Neutrophil (primary cell): ENCODE measurements around the gene NTSR2.
"Not testable (repeated sequence)": the region's sequence is repeated elsewhere in the genome, so short reads cannot be mapped to it uniquely, and the experiment has no call there.

ENCODE experiments used
- H3K27ac ChIP-seq: fragments of 200-600 bp; sonication (generic); 2 replicates; pipeline ENCODE4 v1.5.1; 2016; ENCODE audit warnings: mild to moderate bottlenecking, moderate library complexity
- H3K27me3 ChIP-seq: fragments of 200-600 bp; sonication (generic); 2 replicates; pipeline ENCODE4 v1.6.0; 2016; ENCODE audit warnings: mild to moderate bottlenecking
- H3K36me3 ChIP-seq: fragments of 200-600 bp; sonication (generic); 2 replicates; pipeline ENCODE4 v1.5.1; 2017
- H3K4me1 ChIP-seq, 2 experiments: fragments of 200-600 bp in 1 of 2; sonication (generic) in 1 of 2; 1 replicate in 1 of 2; 2 replicates in 1 of 2; pipeline versions ENCODE4 v1.5.1 to v1.6.1; 2013 to 2016; ENCODE audit warnings: low read depth in 1 of 2, low read length in 1 of 2, mild to moderate bottlenecking in 1 of 2, moderate library complexity in 1 of 2; ENCODE audit not compliant: control insufficient read depth in 1 of 2, insufficient read depth in 1 of 2
- H3K4me3 ChIP-seq, 2 experiments: fragments of 200-600 bp in 1 of 2; sonication (generic) in 1 of 2; 1 replicate in 1 of 2; 2 replicates in 1 of 2; pipeline ENCODE4 v1.5.1; 2013 to 2016; ENCODE audit warnings: low read depth in 1 of 2, low read length in 1 of 2, mild to moderate bottlenecking in 1 of 2, moderate library complexity in 1 of 2
- H3K9me3 ChIP-seq: fragments of 200-600 bp; sonication (generic); 2 replicates; pipeline ENCODE4 v1.5.1; 2016
- TF ChIP-seq, protein P1 (sequence below): fragments of 200-600 bp; sonication (generic); IDR thresholded peaks from 2 replicates; pipeline ENCODE4 v1.5.1; 2016; ENCODE audit warnings: antibody characterized with exemption

The NTSR2 gene

DNA sequence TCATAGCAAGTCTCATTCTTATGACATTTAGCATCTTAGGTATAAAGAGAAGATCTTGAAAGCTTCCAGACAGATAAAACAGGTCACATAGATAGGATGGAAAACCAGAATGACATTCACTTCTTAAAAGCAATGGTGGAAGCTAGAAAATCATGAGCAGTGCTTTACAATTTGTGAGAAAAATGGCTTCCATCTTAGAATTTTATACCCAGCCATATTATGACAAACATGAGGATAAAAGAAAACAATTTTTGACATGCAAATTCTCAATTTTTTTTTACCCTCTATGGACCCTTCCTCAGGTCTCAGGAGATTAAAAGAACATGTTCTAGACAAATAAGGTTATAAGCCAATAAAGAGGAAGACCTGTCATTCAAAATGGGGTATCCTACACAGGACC is 7.1 kb downstream of the NTSR2 start:
- Histone ChIP-seq H3K27ac (no peak overlapping the region), H3K4me3 (no peak overlapping the region), H3K27me3 (peaks cover 10% of the 10 kb centered on the region), H3K9me3 (no peaks in the 10 kb centered on the region), H3K4me1 (no peaks in the 10 kb centered on the region), H3K36me3 (no peaks in the 10 kb centered on the region)
- TF ChIP-seq, protein P1, sequence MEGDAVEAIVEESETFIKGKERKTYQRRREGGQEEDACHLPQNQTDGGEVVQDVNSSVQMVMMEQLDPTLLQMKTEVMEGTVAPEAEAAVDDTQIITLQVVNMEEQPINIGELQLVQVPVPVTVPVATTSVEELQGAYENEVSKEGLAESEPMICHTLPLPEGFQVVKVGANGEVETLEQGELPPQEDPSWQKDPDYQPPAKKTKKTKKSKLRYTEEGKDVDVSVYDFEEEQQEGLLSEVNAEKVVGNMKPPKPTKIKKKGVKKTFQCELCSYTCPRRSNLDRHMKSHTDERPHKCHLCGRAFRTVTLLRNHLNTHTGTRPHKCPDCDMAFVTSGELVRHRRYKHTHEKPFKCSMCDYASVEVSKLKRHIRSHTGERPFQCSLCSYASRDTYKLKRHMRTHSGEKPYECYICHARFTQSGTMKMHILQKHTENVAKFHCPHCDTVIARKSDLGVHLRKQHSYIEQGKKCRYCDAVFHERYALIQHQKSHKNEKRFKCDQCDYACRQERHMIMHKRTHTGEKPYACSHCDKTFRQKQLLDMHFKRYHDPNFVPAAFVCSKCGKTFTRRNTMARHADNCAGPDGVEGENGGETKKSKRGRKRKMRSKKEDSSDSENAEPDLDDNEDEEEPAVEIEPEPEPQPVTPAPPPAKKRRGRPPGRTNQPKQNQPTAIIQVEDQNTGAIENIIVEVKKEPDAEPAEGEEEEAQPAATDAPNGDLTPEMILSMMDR: no peak

DNA sequence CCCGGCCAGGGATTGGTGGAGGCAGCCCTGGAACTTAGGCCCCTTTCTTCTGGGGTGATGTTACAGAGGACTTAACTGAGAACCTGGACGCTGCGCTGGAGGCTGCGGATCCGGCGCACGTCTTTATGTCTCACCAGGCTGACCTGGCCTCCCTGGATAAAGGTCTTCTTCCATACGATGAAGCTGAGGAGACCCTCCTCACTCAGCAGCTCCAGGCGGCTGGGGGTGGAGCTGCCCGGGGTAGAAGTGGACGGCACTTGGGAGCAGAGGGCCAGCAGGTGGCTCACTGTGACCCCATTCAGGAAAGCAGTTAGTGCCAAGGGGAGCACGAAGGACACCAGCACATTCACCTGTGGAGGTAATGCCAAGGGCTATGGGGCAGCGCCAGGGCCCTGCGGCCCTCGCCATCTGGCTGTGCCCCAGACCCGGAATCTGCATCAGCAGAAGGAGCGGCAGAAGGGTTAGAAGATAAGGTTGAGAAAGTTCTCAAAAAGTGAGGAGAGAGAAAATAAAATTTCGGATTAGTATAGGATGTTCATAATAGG is 8.0 kb downstream of the NTSR2 start:
- no peaks in the 10 kb centered on the region for H3K36me3 ChIP-seq
- no peaks in the 10 kb centered on the region for H3K9me3 ChIP-seq
- peaks cover 3% of the 10 kb centered on the region for H3K27me3 ChIP-seq
- H3K4me3 ChIP-seq: no peak overlapping the region
- TF ChIP-seq, protein P1: no peak
- no peaks in the 10 kb centered on the region for H3K4me1 ChIP-seq
- no peak overlapping the region for H3K27ac ChIP-seq

GRCh38 chr2:11660396-11660795 is 9.6 kb downstream of the NTSR2 start:
- not testable (repeated sequence) for H3K4me3 ChIP-seq, H3K9me3 ChIP-seq, H3K27me3 ChIP-seq, H3K36me3 ChIP-seq, H3K27ac ChIP-seq, H3K4me1 ChIP-seq

- Histone ChIP-seq H3K4me3 (no peak overlapping the region), H3K4me1 (no peaks in the 10 kb centered on the region), H3K27me3 (peaks cover 3% of the 10 kb centered on the region), H3K27ac (no peak overlapping the region), H3K9me3 (no peaks in the 10 kb centered on the region), H3K36me3 (no peaks in the 10 kb centered on the region)
- TF ChIP-seq, protein P1: no peak
Observed at GRCh38 chr2:11659851-11660250, 10.1 kb downstream of the NTSR2 start.

- TF ChIP-seq, protein P1: no peak
- H3K4me1 ChIP-seq: no peaks in the 10 kb centered on the region
- H3K36me3 ChIP-seq: no peaks in the 10 kb centered on the region
- peaks cover 3% of the 10 kb centered on the region for H3K27me3 ChIP-seq
- no peaks in the 10 kb centered on the region for H3K9me3 ChIP-seq
- H3K4me3 ChIP-seq: no peak overlapping the region
- no peak overlapping the region for H3K27ac ChIP-seq
Observed at GRCh38 chr2:11659115-11659475, 10.9 kb downstream of the NTSR2 start.

DNA sequence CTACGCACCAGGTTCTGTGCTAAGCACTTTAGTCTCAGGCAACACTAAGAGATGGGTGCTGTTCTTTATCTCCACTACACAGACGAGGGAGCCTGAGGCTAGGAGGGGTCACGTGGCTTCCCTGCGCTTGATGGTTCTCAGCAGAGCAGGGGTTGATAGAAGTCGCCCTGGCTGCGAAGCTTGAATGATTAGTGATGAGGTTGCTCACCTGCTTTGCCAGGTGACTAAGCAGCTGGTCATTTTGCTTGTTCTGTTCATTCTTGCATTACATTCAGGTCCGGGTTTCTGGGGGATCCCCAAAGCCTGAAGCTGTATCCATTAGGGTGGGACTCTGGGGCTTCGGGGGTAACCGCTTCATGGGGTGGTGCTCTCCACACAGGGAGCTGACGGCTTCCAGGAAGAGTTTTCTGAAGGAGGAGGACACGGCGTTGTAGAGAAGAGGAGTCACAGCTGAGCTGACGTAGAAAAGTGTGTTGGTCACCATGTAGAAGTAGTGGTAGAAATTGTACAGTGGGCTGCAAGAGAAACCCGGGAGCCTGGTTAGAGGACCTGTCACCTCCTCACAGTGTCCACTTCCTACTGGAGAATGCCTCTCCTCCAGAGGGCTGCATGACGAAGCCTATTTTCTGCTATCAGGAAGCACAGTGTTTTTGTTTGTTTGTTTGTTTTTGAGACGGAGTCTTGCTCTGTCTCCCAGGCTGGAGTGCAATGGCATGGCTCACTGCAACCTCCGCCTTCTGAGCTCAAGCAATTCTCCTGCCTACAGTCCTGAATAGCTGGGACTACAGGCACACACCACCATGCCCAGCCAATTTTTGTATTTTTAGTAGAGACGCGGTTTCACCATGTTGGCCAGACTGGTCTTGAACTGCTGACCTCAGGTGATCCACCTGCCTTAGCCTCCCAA is 11.5 kb downstream of the NTSR2 start:
- Histone ChIP-seq H3K4me1 (no peaks in the 10 kb centered on the region), H3K27me3 (peaks cover 3% of the 10 kb centered on the region), H3K27ac (no peak overlapping the region), H3K9me3 (no peaks in the 10 kb centered on the region), H3K4me3 (no peak overlapping the region), H3K36me3 (no peaks in the 10 kb centered on the region)
- TF ChIP-seq, protein P1: no peak
